DMS 273 treated with DMSO at 0.1 percent for 48 hours (cell line): ENCODE measurements around the gene ROPN1B.

Experiments used
- DNase-seq: peaks from one replicate; lab custom pipeline; 2025; lab: John Stamatoyannopoulos, UW

ROPN1B gene

DNA sequence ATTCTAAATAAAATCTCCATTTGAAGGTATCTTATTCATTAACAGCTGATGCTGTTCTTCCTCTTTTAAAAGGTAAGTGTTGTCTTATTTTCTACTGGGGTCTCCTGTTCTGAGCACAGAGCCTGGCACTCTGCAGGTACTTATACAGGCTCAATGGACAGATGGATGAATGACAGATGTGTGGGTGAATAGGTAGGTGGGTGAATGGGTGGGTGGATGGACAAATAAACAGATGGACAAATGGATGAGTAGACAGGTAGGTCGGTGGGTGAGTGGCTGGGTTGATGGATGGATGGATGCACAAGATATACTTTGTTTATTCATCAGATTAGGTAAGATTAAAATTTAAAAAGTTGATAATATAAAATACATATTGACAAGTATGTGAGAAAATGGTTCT, 61.5 kb downstream of the ROPN1B start:
- no peak for DNase-seq

DNA sequence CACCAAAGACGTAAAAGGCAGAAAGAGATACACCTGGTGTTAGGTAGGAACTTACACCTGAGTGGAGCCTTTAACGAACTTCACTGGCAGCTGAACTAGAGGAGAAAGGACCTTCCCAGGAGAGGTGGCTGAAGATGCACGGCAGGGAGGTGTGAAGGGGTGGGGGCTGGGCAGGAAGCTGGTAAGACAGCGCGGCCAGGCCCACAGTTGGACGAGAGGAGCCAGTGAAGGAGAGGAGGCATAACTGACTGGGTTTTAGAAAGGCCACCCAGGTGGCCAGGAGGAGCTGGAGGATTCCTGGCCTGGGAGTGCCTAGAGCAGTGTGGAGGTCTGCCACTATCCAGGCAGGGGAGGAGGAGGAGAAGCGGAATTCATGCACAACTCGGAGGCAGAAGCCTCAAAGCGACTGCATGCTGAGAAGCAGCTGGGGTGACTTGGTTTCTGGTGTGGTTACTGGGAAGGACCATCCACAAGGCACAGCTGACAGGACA, 63.0 kb downstream of the ROPN1B start:
- no peak for DNase-seq
